HG02588 (cell line): Measurements from ENCODE around the gene NXF2.
"Not testable (repeated sequence)": the region's sequence is repeated elsewhere in the genome, so short reads cannot be mapped to it uniquely, and the experiment has no call there.

Experiments
- ATAC-seq: cut with Tn5 transposase; IDR thresholded peaks from one replicate; pipeline ENCODE4 v1.9.1; 2021; ENCODE audit warnings: mild to moderate bottlenecking, moderate library complexity; ENCODE audit not compliant: unreplicated experiment

NXF2 gene

GRCh38 chrX:102246893-102247292 is at the start of gene NXF2:
TSS of gene NXF2 (plus strand) at chrX:102247167. CDS start at chrX:102307079, 59,912 bp downstream.
- ATAC-seq, result not testable (repeated sequence)

GRCh38 chrX:102207940-102208339 is 39.0 kb upstream of the NXF2 start:
- not testable (repeated sequence) for ATAC-seq

GRCh38 chrX:102214986-102215385 is 32.0 kb upstream of the NXF2 start, which contains the start of gene TCP11X1:
TSS of gene TCP11X1 (plus strand) at chrX:102215301.
- not testable (repeated sequence) for ATAC-seq

- not testable (repeated sequence) for ATAC-seq
These were observed 30.5 kb upstream of the NXF2 start for GRCh38 chrX:102216497-102216896.

GRCh38 chrX:102235678-102236077 is 11.3 kb upstream of the NXF2 start:
- ATAC-seq, result not testable (repeated sequence)

GRCh38 chrX:102240265-102240664 is 6.7 kb upstream of the NXF2 start:
- ATAC-seq, result not testable (repeated sequence)

- ATAC-seq, result not testable (repeated sequence)
These were observed 25.3 kb downstream of the NXF2 start for GRCh38 chrX:102272231-102272630.

GRCh38 chrX:102338162-102338561 is 91.2 kb downstream of the NXF2 start:
- ATAC-seq, result no peak

- ATAC-seq, result no peak
These were observed 92.6 kb downstream of the NXF2 start for GRCh38 chrX:102339312-102340298.

- no peak for ATAC-seq
These were observed 94.9 kb downstream of the NXF2 start for GRCh38 chrX:102341867-102342266.

GRCh38 chrX:102345916-102346315 is 98.9 kb downstream of the NXF2 start:
- ATAC-seq, result no peak
